Mammary epithelial cell (primary cell): ENCODE measurements around the gene KLC4.

Experiments used
- EZH2 ChIP-seq: IDR thresholded peaks from 2 replicates; pipeline ENCODE4 v1.6.1; 2012; ENCODE audit warnings: low read length, inconsistent platforms, borderline replicate concordance
- TF ChIP-seq, protein P1 (sequence below), 2 donors: IDR thresholded peaks in 1 of 2; conservative IDR thresholded peaks in 1 of 2; 2 replicates each; pipeline ENCODE4 v1.5.1; 2011 to 2012; ENCODE audit warnings: inconsistent platforms in 2 of 2, low read length in 2 of 2, mild to moderate bottlenecking in 2 of 2, control low read depth in 1 of 2, low read depth in 1 of 2; ENCODE audit not compliant: insufficient read depth in 1 of 2; ENCODE audit errors: extremely low read depth in 1 of 2

GRCh38 chr6:43120101-43120763, 60.8 kb downstream of the KLC4 start:
- TF ChIP-seq, protein P1, sequence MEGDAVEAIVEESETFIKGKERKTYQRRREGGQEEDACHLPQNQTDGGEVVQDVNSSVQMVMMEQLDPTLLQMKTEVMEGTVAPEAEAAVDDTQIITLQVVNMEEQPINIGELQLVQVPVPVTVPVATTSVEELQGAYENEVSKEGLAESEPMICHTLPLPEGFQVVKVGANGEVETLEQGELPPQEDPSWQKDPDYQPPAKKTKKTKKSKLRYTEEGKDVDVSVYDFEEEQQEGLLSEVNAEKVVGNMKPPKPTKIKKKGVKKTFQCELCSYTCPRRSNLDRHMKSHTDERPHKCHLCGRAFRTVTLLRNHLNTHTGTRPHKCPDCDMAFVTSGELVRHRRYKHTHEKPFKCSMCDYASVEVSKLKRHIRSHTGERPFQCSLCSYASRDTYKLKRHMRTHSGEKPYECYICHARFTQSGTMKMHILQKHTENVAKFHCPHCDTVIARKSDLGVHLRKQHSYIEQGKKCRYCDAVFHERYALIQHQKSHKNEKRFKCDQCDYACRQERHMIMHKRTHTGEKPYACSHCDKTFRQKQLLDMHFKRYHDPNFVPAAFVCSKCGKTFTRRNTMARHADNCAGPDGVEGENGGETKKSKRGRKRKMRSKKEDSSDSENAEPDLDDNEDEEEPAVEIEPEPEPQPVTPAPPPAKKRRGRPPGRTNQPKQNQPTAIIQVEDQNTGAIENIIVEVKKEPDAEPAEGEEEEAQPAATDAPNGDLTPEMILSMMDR (conservative IDR thresholded peaks at IDR 0.05 in 1 of 2, IDR thresholded peaks at IDR 0.05 in 1 of 2; ENCODE audit: extremely low read depth in 1 of 2, insufficient read depth in 1 of 2, low read depth in 1 of 2, low read length in 2 of 2) = no peak
- no peak for TF ChIP-seq EZH2
